Trophoblast cell (in vitro differentiated cells and primary cell): ENCODE results near the gene OCSTAMP.

Source experiments
- DNase-seq, 2 donors: peaks; one replicate each; pipeline ENCODE4 v3.0.0-alpha.2; 2016
- H2AFZ ChIP-seq: 2 replicates; pipeline ENCODE4 v1.6.1; 2013; ENCODE audit warnings: low read length, moderate library complexity, mild to moderate bottlenecking; ENCODE audit not compliant: insufficient read depth, poor library complexity
- H2AK5ac ChIP-seq: 2 replicates; pipeline ENCODE4 v1.6.1; 2013; ENCODE audit warnings: mild to moderate bottlenecking, low read length
- H2BK120ac ChIP-seq: 2 replicates; pipeline ENCODE4 v1.6.1; 2013; ENCODE audit warnings: low read length, mild to moderate bottlenecking, moderate library complexity; ENCODE audit not compliant: insufficient read depth, poor library complexity
- H2BK12ac ChIP-seq: 2 replicates; pipeline ENCODE4 v1.6.1; 2013; ENCODE audit warnings: mild to moderate bottlenecking, low read length, moderate library complexity
- H2BK5ac ChIP-seq: 2 replicates; pipeline ENCODE4 v1.6.1; 2013; ENCODE audit warnings: low read length, low read depth, moderate library complexity, mild to moderate bottlenecking; ENCODE audit not compliant: poor library complexity
- H3K14ac ChIP-seq: 2 replicates; pipeline ENCODE4 v1.6.1; 2013; ENCODE audit warnings: mild to moderate bottlenecking, low read length
- H3K18ac ChIP-seq: 2 replicates; pipeline ENCODE4 v1.6.1; 2013; ENCODE audit warnings: mild to moderate bottlenecking, low read length
- H3K23ac ChIP-seq: 2 replicates; pipeline ENCODE4 v1.6.1; 2013; ENCODE audit warnings: low read length
- H3K27ac ChIP-seq: 2 replicates; pipeline ENCODE4 v1.5.1; 2013; ENCODE audit warnings: low read depth, mild to moderate bottlenecking, inconsistent platforms, low read length, moderate library complexity
- H3K27me3 ChIP-seq: 2 replicates; pipeline ENCODE4 v1.6.1; 2013; ENCODE audit warnings: inconsistent platforms, mild to moderate bottlenecking, low read length, moderate library complexity; ENCODE audit not compliant: insufficient read depth
- H3K36me3 ChIP-seq, 2 experiments: 1 replicate in 1 of 2; 2 replicates in 1 of 2; pipeline ENCODE4 v1.6.1; 2013; ENCODE audit warnings: low read length in 2 of 2, mild to moderate bottlenecking in 2 of 2, moderate library complexity in 1 of 2; ENCODE audit not compliant: insufficient read depth in 2 of 2, control insufficient read depth in 1 of 2
- H3K4ac ChIP-seq: 2 replicates; pipeline ENCODE4 v1.6.1; 2013; ENCODE audit warnings: low read depth, mild to moderate bottlenecking, low read length, moderate library complexity
- H3K4me1 ChIP-seq, 2 experiments: 1 replicate in 1 of 2; 2 replicates in 1 of 2; pipeline ENCODE4 v1.6.1; 2013; ENCODE audit warnings: low read length in 2 of 2, mild to moderate bottlenecking in 2 of 2, moderate library complexity in 1 of 2; ENCODE audit not compliant: insufficient read depth in 2 of 2, control insufficient read depth in 1 of 2
- H3K4me2 ChIP-seq: 2 replicates; pipeline ENCODE4 v1.6.1; 2013; ENCODE audit warnings: inconsistent platforms, mild to moderate bottlenecking, low read length, moderate library complexity
- H3K4me3 ChIP-seq: 2 replicates; pipeline ENCODE4 v1.5.1; 2013; ENCODE audit warnings: mild to moderate bottlenecking, low read depth, low read length, inconsistent platforms
- H3K79me1 ChIP-seq: one replicate; pipeline ENCODE4 v1.6.1; 2013; ENCODE audit warnings: low read length
- H3K79me2 ChIP-seq: 2 replicates; pipeline ENCODE4 v1.6.1; 2013; ENCODE audit warnings: low read length, mild to moderate bottlenecking; ENCODE audit not compliant: control insufficient read depth, insufficient read depth, poor library complexity
- H3K9ac ChIP-seq: 2 replicates; pipeline ENCODE4 v1.6.1; 2013; ENCODE audit warnings: mild to moderate bottlenecking, low read length
- H3K9me3 ChIP-seq: 2 replicates; pipeline ENCODE4 v1.6.1; 2013; ENCODE audit warnings: low read depth, mild to moderate bottlenecking, control low read depth, inconsistent platforms, low read length; ENCODE audit not compliant: insufficient read depth
- H4K12ac ChIP-seq: 2 replicates; pipeline ENCODE4 v1.6.1; 2013; ENCODE audit warnings: low read depth, mild to moderate bottlenecking, low read length, moderate library complexity
- H4K8ac ChIP-seq: 2 replicates; pipeline ENCODE4 v1.6.1; 2013; ENCODE audit warnings: low read depth, mild to moderate bottlenecking, low read length, moderate library complexity
- H4K91ac ChIP-seq: one replicate; pipeline ENCODE4 v1.6.1; 2013; ENCODE audit warnings: low read depth, mild to moderate bottlenecking, low read length, moderate library complexity
- WGBS: extraction: QIAGEN DNeasy Blood & Tissue Kit; methylation state at CpG from one replicate; pipeline ENCODE4 v1.1.7; 2013; ENCODE audit warnings: missing lambda C conversion rate; ENCODE audit not compliant: insufficient read length, insufficient coverage; ENCODE audit errors: extremely low coverage; 5-methylcytosine and 5-hydroxymethylcytosine counted together

The OCSTAMP gene

GRCh38 chr20:46555370-46555956 lies 5.0 kb upstream of the OCSTAMP start:
- Histone ChIP-seq H3K18ac (no peak overlapping the region), H2AK5ac (no peak overlapping the region), H2BK5ac (no peak overlapping the region), H3K23ac (no peak overlapping the region), H4K91ac (no peak overlapping the region), H3K27ac (no peak overlapping the region), H2BK12ac (no peak overlapping the region), H3K36me3 (no peaks in the 10 kb centered on the region), H3K27me3 (no peaks in the 10 kb centered on the region), H3K9me3 (no peaks in the 10 kb centered on the region), H4K8ac (no peak overlapping the region), H3K4me3 (no peak overlapping the region), H3K79me1 (peaks cover 2% of the 10 kb centered on the region), H3K4me2 (no peak overlapping the region), H3K9ac (no peak overlapping the region), H3K14ac (no peak overlapping the region), H2BK120ac (no peak overlapping the region), H4K12ac (no peak overlapping the region), H2AFZ (no peak overlapping the region), H3K4me1 (peaks cover 5 to 6% of the 10 kb centered on the region in 2 experiments), H3K79me2 (no peaks in the 10 kb centered on the region), H3K4ac (no peak overlapping the region)
- DNase-seq = no peak
- no CpG with 5 or more reads among the region's 4 CpGs for WGBS

GRCh38 chr20:46554828-46555227 lies 4.4 kb upstream of the OCSTAMP start:
- WGBS = no CpG with 5 or more reads among the region's 3 CpGs

GRCh38 chr20:46553926-46554325 lies 3.5 kb upstream of the OCSTAMP start:
- no peak overlapping the region for H2AFZ ChIP-seq
- no peak overlapping the region for H3K9ac ChIP-seq
- H3K18ac ChIP-seq = no peak overlapping the region
- H3K4me1 ChIP-seq = peaks cover 5 to 6% of the 10 kb centered on the region in 2 experiments
- no peak overlapping the region for H3K14ac ChIP-seq
- H4K91ac ChIP-seq = no peak overlapping the region
- H4K8ac ChIP-seq = no peak overlapping the region
- H2BK120ac ChIP-seq = no peak overlapping the region
- no peak overlapping the region for H3K4me3 ChIP-seq
- WGBS = no CpG with 5 or more reads among the region's 3 CpGs
- no peak overlapping the region for H3K27ac ChIP-seq
- no peak overlapping the region for H3K4ac ChIP-seq
- no peak overlapping the region for H2BK5ac ChIP-seq
- no peak overlapping the region for H3K23ac ChIP-seq
- DNase-seq = no peak
- H3K79me2 ChIP-seq = no peaks in the 10 kb centered on the region
- no peaks in the 10 kb centered on the region for H3K36me3 ChIP-seq
- H2BK12ac ChIP-seq = no peak overlapping the region
- no peaks in the 10 kb centered on the region for H3K27me3 ChIP-seq
- H3K9me3 ChIP-seq = no peaks in the 10 kb centered on the region
- no peak overlapping the region for H2AK5ac ChIP-seq
- H3K79me1 ChIP-seq = peaks cover 2% of the 10 kb centered on the region
- H3K4me2 ChIP-seq = no peak overlapping the region
- H4K12ac ChIP-seq = no peak overlapping the region

More at GRCh38 chr20:46554828-46555227, 4.4 kb upstream of the OCSTAMP start:
- Histone ChIP-seq H3K4me1 (peaks cover 5 to 6% of the 10 kb centered on the region in 2 experiments), H2BK5ac (no peak overlapping the region), H3K4ac (no peak overlapping the region), H3K4me3 (no peak overlapping the region), H3K79me2 (no peaks in the 10 kb centered on the region), H3K27me3 (no peaks in the 10 kb centered on the region), H4K91ac (no peak overlapping the region), H3K14ac (no peak overlapping the region), H3K79me1 (peaks cover 2% of the 10 kb centered on the region), H3K23ac (no peak overlapping the region), H3K9me3 (no peaks in the 10 kb centered on the region), H2BK12ac (no peak overlapping the region), H3K36me3 (no peaks in the 10 kb centered on the region), H4K8ac (no peak overlapping the region), H2AFZ (no peak overlapping the region), H3K9ac (no peak overlapping the region), H2AK5ac (no peak overlapping the region), H3K18ac (no peak overlapping the region), H2BK120ac (no peak overlapping the region), H3K4me2 (no peak overlapping the region), H4K12ac (no peak overlapping the region), H3K27ac (no peak overlapping the region)
- DNase-seq = no peak

- no peak overlapping the region for H2BK12ac ChIP-seq
- no peak overlapping the region for H3K9ac ChIP-seq
- H3K4me2 ChIP-seq = no peak overlapping the region
- DNase-seq = peak in 1 of 2 donors; percentile 10
- H4K8ac ChIP-seq = no peak overlapping the region
- H3K4me3 ChIP-seq = no peak overlapping the region
- no peak overlapping the region for H2AFZ ChIP-seq
- H3K27ac ChIP-seq = peak overlapping the region; percentile 16
- no CpG with 5 or more reads among the region's 4 CpGs for WGBS
- no peaks in the 10 kb centered on the region for H3K27me3 ChIP-seq
- H3K9me3 ChIP-seq = no peaks in the 10 kb centered on the region
- no peak overlapping the region for H4K91ac ChIP-seq
- H4K12ac ChIP-seq = no peak overlapping the region
- peaks cover 2% of the 10 kb centered on the region for H3K79me1 ChIP-seq
- no peak overlapping the region for H2AK5ac ChIP-seq
- H2BK120ac ChIP-seq = no peak overlapping the region
- H3K79me2 ChIP-seq = no peaks in the 10 kb centered on the region
- H3K14ac ChIP-seq = no peak overlapping the region
- no peak overlapping the region for H3K23ac ChIP-seq
- peak overlapping the region; percentile 17 for H3K4ac ChIP-seq
- no peak overlapping the region for H2BK5ac ChIP-seq
- H3K36me3 ChIP-seq = no peaks in the 10 kb centered on the region
- peaks cover 5 to 6% of the 10 kb centered on the region in 2 experiments for H3K4me1 ChIP-seq
- no peak overlapping the region for H3K18ac ChIP-seq
Observed at GRCh38 chr20:46552460-46553420, 2.3 kb upstream of the OCSTAMP start.
